Lung (tissue), 16 donors: ENCODE measurements around the gene RBM48. TPM values are rescaled to one million over a fixed set of nuclear protein-coding genes. Genes with fewer than 3 reads are reported as not detected.
"Not testable (repeated sequence)": the region's sequence is repeated elsewhere in the genome, so short reads cannot be mapped to it uniquely, and the experiment has no call there.

Experiments used
- ATAC-seq: fragments of 200-7000 bp; cut with Tn5 transposase; one replicate; pipeline ENCODE4 v1.9.1; 2020; ENCODE audit warnings: moderate number of reproducible peaks; ENCODE audit not compliant: insufficient read depth, low FRiP score
- DNase-seq, 3 donors: peaks; one replicate each; pipeline ENCODE4 v3.0.0-alpha.2; 2013 to 2017
- H3K27ac ChIP-seq, 2 donors: one replicate each; pipeline ENCODE4 v1.5.1; 2013; ENCODE audit warnings: mild to moderate bottlenecking in 2 of 2, moderate library complexity in 2 of 2, control low read depth in 1 of 2, inconsistent platforms in 1 of 2, low read depth in 1 of 2, low read length in 1 of 2
- H3K27me3 ChIP-seq, 3 donors: one replicate each; pipeline ENCODE4 v1.5.1; 2013; ENCODE audit warnings: low read length in 2 of 3; ENCODE audit not compliant: control insufficient read depth in 3 of 3, insufficient read depth in 3 of 3
- H3K36me3 ChIP-seq, 4 donors: one replicate each; pipeline ENCODE4 v1.5.1; 2013; ENCODE audit warnings: low read length in 4 of 4, mild to moderate bottlenecking in 1 of 4, moderate library complexity in 1 of 4; ENCODE audit not compliant: control insufficient read depth in 4 of 4, insufficient read depth in 4 of 4
- H3K4me1 ChIP-seq, 5 donors: one replicate each; pipeline ENCODE4 v1.5.1; 2013; ENCODE audit warnings: low read length in 5 of 5, mild to moderate bottlenecking in 2 of 5, moderate library complexity in 1 of 5; ENCODE audit not compliant: control insufficient read depth in 5 of 5, insufficient read depth in 5 of 5
- H3K4me3 ChIP-seq: one replicate; pipeline ENCODE4 v1.5.1; 2013; ENCODE audit warnings: mild to moderate bottlenecking, control low read depth, moderate library complexity
- H3K9ac ChIP-seq, 2 donors: one replicate each; pipeline ENCODE4 v1.5.1; 2013; ENCODE audit warnings: low read length in 2 of 2, control low read depth in 1 of 2; ENCODE audit not compliant: insufficient read depth in 1 of 2
- H3K9me3 ChIP-seq, 4 donors: one replicate each; pipeline ENCODE4 v1.5.1; 2013; ENCODE audit warnings: low read length in 3 of 4, mild to moderate bottlenecking in 1 of 4, moderate library complexity in 1 of 4; ENCODE audit not compliant: control insufficient read depth in 4 of 4, insufficient read depth in 3 of 4
- CTCF ChIP-seq: IDR thresholded peaks from 2 replicates; pipeline ENCODE4 v1.5.1; 2012; ENCODE audit warnings: mild to moderate bottlenecking; ENCODE audit errors: control extremely low read depth, extremely low read depth
- WGBS, 2 donors: extraction: QIAGEN DNeasy Blood & Tissue Kit; methylation state at CpG; one replicate each; pipeline ENCODE4 v1.1.7; 2013; 5-methylcytosine and 5-hydroxymethylcytosine counted together
- long read RNA-seq, 5 donors: transcript quantifications; one replicate each; lab custom pipeline, GENCODE V29; 2026
- polyA plus RNA-seq, 2 donors: library from polyadenylated mRNA; stranded (reverse); fragments of 200-250 nt; gene quantifications; one replicate each; pipeline ENCODE4 v1.2.1, GENCODE V29; 2013
- total RNA-seq, 2 donors: library from RNA; depleted of rRNA in 1 of 2; stranded (reverse); fragments of >200 nt in 1 of 2; gene quantifications; one replicate each; pipeline ENCODE4 v1.2.1, GENCODE V29; 2014 to 2021
- donor health status: control.
- donor health status: control.
- donor health status: Bipolar disorder and iron deficiency.
- donor health status: healthy.
- donor health status: DM: yes; HTN: yes; CAD: no.

Gene RBM48
- total RNA-seq (10 to 100 TPM in 1 of 2 donors, 1 to 10 TPM in 1; 9.0 to 19.5 TPM), polyA plus RNA-seq (1 to 10 TPM; 6.2 to 7.4 TPM)
- long read RNA-seq, donor 1, transcript RBM48-201 (5 exons, 1,742 nt), result major isoform, 8 of 8 reads
- long read RNA-seq, donor 1, partial matches to known transcripts, result 0 of 8 reads
- long read RNA-seq, donor 1, other reads (novel, unspliced or antisense), result 0 of 8 reads
- long read RNA-seq, donor 2, full-length matches to known transcripts, result 2 of 2 reads
- long read RNA-seq, donor 2, partial matches to known transcripts, result 0 of 2 reads
- long read RNA-seq, donor 2, other reads (novel, unspliced or antisense), result 0 of 2 reads
- long read RNA-seq, donor 3, partial matches to known transcripts, result 0 of 2 reads
- long read RNA-seq, donor 3, other reads (novel, unspliced or antisense), result 0 of 2 reads
- long read RNA-seq, donor 4, full-length matches to known transcripts, result 4 of 4 reads
- long read RNA-seq, donor 4, partial matches to known transcripts, result 0 of 4 reads
- long read RNA-seq, donor 4, other reads (novel, unspliced or antisense), result 0 of 4 reads
- long read RNA-seq, donor 5, full-length matches to known transcripts, result 8 of 8 reads
- long read RNA-seq, donor 5, partial matches to known transcripts, result 0 of 8 reads
- long read RNA-seq, donor 5, other reads (novel, unspliced or antisense), result 0 of 8 reads

GRCh38 chr7:92528188-92528957 is at the start of gene RBM48, which contains the start of gene PEX1:
Gene RBM48 (plus strand): TSS chr7:92528795. CDS start chr7:92528814, 19 bp downstream.
Gene PEX1 (minus strand): TSS chr7:92528520. CDS start chr7:92528435, 85 bp downstream.
- Histone ChIP-seq H3K4me1 (peaks cover 0 to 22% (median 3%) of the 10 kb centered on the region in 5 donors), H3K27me3 (no peaks in the 10 kb centered on the region), H3K9me3 (no peaks in the 10 kb centered on the region), H3K4me3 (peak within 1 kb of the TSS; percentile 98), H3K9ac (peak within 1 kb of the TSS; percentile 86 to 98), H3K27ac (peak within 1 kb of the TSS; percentile 84 to 97), H3K36me3 (peaks cover 9 to 21% (median 15%) of the 10 kb centered on the region in 4 donors)
- DNase-seq (peak; percentile 99 to 100 (median 100)), ATAC-seq (peak; percentile 99)
- WGBS, 2 donors, result 0% methylated on average over 63 to 79 of the region's 79 CpGs
- peak; percentile 15 for TF ChIP-seq CTCF

GRCh38 chr7:92479146-92479545 is 49.4 kb upstream of the RBM48 start:
- not testable (repeated sequence) for DNase-seq, H3K27ac ChIP-seq, H3K27me3 ChIP-seq, H3K4me3 ChIP-seq, ATAC-seq, H3K36me3 ChIP-seq, H3K4me1 ChIP-seq, H3K9me3 ChIP-seq, H3K9ac ChIP-seq
- WGBS, 2 donors, result 90 to 97% methylated on average over 4 of the region's 4 CpGs

- DNase-seq, H3K4me3 ChIP-seq, H3K9ac ChIP-seq, H3K9me3 ChIP-seq, H3K27me3 ChIP-seq, H3K27ac ChIP-seq, ATAC-seq, H3K4me1 ChIP-seq: not testable (repeated sequence)
- peaks cover 12 to 16% (median 12%) of the 10 kb centered on the region in 4 donors for H3K36me3 ChIP-seq
- WGBS, 2 donors, result 80 to 83% methylated on average over 6 of the region's 6 CpGs
These were observed 45.0 kb upstream of the RBM48 start for GRCh38 chr7:92483624-92484023.

GRCh38 chr7:92484226-92484625 is 44.4 kb upstream of the RBM48 start:
- H3K36me3 ChIP-seq, result peaks cover 12 to 16% (median 14%) of the 10 kb centered on the region in 4 donors
- not testable (repeated sequence) for H3K9ac ChIP-seq, DNase-seq, H3K27me3 ChIP-seq, H3K4me3 ChIP-seq, H3K4me1 ChIP-seq, H3K27ac ChIP-seq, H3K9me3 ChIP-seq, ATAC-seq
- 95 to 96% methylated on average over 6 of the region's 6 CpGs for WGBS, 2 donors
